DMS 273 treated with DMSO at 0.1 percent for 48 hours (cell line): ENCODE results near the gene PKP3.
"Not testable (repeated sequence)": the region's sequence is repeated elsewhere in the genome, so short reads cannot be mapped to it uniquely, and the experiment has no call there.

Source experiments
- DNase-seq: peaks from one replicate; lab custom pipeline; 2025; lab: John Stamatoyannopoulos, UW

The PKP3 gene

GRCh38 chr11:409600-410483 is 15.8 kb downstream of the PKP3 start:
- no peak for DNase-seq

GRCh38 chr11:410711-411110 is 16.7 kb downstream of the PKP3 start:
- not testable (repeated sequence) for DNase-seq

- DNase-seq, result not testable (repeated sequence)
These were observed 17.5 kb downstream of the PKP3 start for GRCh38 chr11:411520-411919.

DNA sequence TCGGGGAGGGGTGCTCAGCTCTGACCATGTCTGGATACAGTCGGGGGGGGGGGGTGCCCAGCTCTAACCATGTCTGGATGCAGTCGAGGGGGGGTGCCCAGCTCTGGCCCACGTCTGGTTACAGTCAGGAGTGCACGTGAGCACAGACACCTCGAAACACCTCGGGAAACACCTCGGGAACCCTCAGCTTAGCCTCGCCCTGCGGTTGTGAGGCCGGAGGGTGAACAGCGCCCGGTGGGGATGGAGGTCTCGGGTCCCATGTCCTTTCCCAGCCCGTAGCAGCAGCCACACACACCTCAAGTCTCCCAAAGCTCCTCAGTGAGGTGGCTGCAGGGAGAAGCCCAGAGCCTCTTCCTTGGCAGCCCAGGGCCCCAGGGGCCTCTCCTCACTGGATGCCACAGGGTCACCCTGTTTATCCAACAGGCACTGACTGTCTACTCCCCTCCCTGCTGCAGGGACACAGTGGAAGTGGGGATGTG is 18.7 kb downstream of the PKP3 start:
- DNase-seq, result no peak

GRCh38 chr11:413120-414081 is 19.4 kb downstream of the PKP3 start:
- DNase-seq, result no peak

GRCh38 chr11:414318-414857 is 20.4 kb downstream of the PKP3 start:
- no peak for DNase-seq

DNA sequence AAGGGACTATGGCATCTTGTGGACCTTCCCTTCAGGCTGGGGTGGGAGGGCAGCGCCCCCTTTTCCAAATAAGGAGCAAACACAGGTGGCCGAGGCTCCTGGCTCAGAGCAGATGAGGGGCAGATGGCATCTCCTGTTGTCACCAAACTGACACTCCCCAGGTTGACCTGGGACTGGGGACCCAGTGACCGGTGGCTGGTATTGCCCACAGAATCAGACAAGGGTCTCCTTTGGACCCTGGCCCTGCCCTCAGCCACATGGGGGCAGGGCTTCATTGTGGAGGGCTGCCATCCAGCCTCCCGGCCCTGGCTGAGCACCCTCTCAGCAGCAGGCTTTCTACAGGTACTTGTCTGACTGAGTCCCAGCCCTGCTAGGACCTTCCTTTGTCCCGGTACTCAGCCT is 21.6 kb downstream of the PKP3 start:
- no peak for DNase-seq

DNA sequence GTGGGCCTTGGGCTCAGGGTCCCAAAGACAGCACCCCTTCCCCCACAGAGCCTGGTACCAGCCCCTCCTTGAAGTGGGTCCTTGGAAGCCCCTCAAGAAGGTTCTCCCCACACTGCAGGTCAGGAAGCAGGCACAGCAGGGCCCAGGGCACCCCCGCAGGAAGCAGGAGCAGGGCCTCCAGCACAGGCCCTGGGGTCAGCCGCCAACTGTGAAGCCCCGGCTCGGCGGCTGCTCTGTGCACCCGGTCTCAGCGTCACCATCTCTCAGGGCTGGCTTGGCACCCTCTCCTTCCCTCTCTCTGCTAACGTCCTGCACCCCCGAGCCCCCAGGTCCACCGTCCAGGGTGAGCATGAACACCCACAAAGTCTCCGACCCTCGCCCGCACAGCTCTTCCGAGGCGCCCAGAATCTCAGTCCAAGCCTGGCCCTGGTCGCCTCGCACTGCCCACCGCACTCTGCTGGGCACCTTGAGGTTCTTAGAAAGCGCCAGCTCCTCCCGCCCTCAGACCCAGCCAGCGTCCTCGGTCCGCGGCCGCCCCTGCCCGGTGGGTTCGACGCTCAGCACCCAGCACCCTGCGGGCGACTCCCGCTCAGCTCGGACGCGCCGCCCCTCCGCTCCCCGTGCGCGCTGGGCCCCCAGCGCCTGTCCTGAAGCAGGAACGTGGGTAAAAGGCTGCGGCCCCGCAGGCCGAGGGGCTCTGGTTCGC is 22.2 kb downstream of the PKP3 start:
- no peak for DNase-seq

GRCh38 chr11:416757-417621 is 23.0 kb downstream of the PKP3 start:
- no peak for DNase-seq

DNA sequence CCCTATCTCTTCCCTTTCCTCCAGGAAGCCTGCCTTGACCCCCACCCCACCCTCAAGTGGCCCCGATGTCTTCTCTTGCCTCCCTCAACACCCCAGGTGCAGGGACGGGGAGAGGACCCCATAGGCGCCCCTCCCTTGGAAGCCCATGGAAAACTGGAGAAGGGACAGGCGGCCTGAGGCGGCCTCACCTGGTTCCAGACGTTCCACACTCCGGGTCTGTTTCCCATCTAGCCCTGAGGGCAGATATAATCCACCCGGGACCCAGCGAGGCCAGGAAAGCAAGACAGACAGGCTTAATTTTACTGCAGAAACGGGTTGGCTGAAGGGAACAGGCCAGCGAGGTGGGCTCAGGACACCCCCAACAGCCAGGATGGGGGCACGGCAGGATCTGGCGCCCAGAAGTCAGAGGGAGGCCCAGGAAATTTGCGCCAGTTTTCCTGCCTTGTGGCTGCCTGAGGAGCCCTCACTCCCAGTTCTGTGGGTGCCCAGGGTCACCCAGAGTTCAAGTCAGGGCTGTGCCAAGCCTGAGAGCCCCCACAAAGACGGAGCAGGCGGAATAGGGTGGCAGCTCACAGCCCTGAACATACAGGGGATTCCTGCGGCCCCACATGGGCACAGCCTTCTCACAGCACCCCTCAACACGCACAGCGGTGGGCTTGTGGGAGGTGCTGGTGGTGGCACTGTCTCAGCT is 23.8 kb downstream of the PKP3 start:
- DNase-seq, result no peak

- no peak for DNase-seq
These were observed 24.6 kb downstream of the PKP3 start for GRCh38 chr11:418343-419247.

DNA sequence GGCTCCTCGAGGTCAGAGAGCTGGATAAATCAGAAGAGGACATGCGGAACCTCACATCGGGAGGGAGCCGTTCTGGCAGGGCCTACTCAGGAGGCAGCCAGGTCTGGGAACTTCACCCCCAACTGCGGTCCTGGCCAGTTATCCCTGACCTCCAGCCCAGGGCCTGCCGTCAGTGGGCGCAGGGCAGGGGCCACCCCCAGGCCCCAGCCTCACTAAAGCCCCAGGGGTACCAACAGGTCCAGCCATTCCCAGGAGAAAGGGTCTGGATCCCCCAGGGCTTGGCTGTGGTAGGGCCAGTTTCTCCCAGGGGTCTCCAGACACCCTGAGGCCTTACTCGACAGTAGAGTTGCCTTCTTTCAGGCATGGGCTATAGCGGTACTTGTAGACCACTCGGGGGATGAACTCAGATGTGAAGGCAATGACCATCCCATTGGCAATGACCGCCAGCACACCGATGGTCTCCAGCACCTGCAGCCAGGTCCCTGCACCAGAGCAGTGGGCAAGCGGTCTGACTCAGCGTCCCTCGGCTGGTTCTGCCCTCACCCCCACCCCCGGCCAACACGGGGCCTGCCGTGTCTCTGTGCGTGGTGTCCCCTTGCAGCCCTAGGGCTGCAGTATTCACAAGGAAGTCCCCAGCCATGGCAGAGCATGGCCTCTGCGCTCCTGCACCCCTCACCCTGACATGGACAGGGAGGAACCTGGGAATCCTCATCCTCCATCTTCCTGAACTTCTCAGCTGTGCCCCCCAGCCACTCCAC is 25.4 kb downstream of the PKP3 start:
- DNase-seq, result no peak

DNA sequence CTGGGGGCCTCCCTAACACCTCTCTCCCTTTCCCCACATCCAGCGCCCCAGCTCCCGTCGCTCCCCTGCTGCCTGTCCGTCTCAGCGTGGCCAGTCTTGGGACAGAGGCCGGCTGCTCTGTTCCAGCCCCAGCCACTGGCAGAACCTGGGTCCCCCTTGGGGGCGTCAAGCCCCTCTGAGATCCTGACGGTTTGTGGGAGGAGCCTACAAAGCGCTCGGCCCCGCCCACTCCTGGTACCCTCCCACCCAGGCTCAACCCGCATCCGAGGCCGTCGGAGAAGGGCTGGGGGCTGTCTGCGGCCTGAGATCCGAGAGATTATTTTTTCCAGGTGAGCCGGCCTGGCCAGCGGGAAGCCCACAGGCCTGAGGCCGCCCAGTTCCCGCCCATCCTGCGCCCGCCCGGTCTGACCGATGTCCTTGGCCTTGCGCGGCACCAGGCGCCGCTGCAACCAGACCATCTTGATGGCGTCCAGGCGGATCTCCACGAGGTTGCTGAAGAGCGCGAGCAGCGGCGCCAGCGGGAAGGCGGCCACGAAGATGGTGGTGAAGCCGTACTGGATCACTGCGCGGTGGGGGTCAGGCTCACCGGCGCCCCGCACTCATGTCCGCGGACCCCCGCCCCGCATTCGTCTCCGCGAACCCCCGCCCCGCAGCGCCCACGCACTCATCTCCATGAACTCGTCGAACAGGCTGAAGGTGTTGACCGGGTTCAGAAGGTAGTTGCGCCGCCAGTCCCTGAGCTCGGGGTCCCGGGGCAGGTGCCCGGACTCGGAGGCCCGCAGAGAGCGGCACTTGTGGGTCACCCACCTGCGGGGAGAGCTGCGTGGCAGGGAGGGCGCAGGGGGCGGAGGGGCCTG is 26.3 kb downstream of the PKP3 start:
- no peak for DNase-seq

DNA sequence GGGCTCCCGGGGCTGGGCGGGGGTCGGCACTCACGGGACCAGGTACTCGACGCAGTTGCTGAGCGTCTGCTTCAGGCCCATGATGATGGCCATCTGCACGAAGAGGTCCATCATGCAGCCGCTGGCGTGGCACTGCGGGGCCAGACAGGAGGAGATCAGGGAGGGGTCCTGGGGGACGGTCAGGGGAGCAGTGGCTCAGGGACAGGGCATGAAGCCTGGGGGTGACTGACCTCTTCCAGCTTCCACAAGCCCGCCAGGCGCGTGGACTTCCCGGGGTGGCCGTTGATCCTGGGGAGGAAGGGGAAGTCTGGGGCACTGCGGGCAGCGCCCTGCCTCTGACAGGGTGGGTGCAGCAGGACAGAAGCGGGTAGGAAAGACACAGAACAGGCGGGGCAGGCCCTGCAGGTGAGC is 26.9 kb downstream of the PKP3 start:
- no peak for DNase-seq

DNA sequence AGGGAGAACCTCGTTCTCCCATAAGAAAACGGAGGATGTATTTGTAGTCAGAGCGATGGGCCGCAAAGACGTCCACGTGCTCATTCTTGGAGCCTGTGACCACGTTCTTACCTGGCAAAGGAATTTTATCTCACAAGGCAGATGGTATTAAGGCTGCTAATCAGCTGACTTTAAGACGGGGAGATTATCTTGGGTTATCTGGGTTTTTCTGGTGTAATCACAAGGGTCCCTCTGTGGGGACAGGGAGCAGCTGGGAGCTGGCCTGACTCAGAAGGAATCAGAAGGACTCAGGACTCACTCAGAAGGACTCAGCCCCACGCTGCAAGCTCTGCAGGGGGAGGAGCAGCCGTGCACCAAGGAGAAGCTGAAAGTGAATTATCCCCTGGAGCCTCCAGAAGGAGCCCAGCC is 28.2 kb downstream of the PKP3 start:
- DNase-seq, result no peak

- no peak for DNase-seq
These were observed 30.2 kb downstream of the PKP3 start for GRCh38 chr11:424232-424631.

- not testable (repeated sequence) for DNase-seq
These were observed 30.8 kb downstream of the PKP3 start for GRCh38 chr11:424766-425165.
